WTC11 (cell line): ENCODE measurements around the gene TRIM62. TPM values are rescaled to one million over a fixed set of nuclear protein-coding genes. Genes with fewer than 3 reads are reported as not detected.

ENCODE experiments used
- ATAC-seq: fragments of 200-7000 bp; cut with Tn5 transposase; 2 replicates; pipeline ENCODE4 v1.10.0; 2021; ENCODE audit warnings: mild to moderate bottlenecking, moderate library complexity
- CTCF ChIA-PET: fragments of 300-600 bp; sonication (Branson Sonifier 250); formaldehyde crosslinking; loops from one replicate; lab custom pipeline; 2021; ENCODE audit warnings: antibody characterized with exemption; lab: Charles Lee
- POLR2A ChIA-PET: fragments of 350-600 bp; sonication (Branson Sonifier 250); formaldehyde crosslinking; loops from one replicate; lab custom pipeline; 2021; ENCODE audit warnings: antibody characterized with exemption; lab: Charles Lee
- DNase-seq: peaks from one replicate; pipeline ENCODE4 v3.0.0; 2021; ENCODE audit warnings: low spot score
- H3K27ac Mint-ChIP-seq: 2 replicates; pipeline ENCODE4 v1.8.0; 2021; ENCODE audit warnings: mixed read lengths
- H3K27me3 Mint-ChIP-seq: 2 replicates; pipeline ENCODE4 v1.8.0; 2021; ENCODE audit warnings: low read depth, mild to moderate bottlenecking, moderate library complexity, mixed read lengths
- H3K36me3 Mint-ChIP-seq: 2 replicates; pipeline ENCODE4 v1.8.0; 2021; ENCODE audit warnings: mixed read lengths
- H3K4me1 Mint-ChIP-seq: 2 replicates; pipeline ENCODE4 v1.8.0; 2022; ENCODE audit warnings: mixed read lengths
- H3K4me3 Mint-ChIP-seq: 2 replicates; pipeline ENCODE4 v1.8.0; 2021; ENCODE audit warnings: mild to moderate bottlenecking, moderate library complexity, mixed read lengths
- H3K9me3 Mint-ChIP-seq: 2 replicates; pipeline ENCODE4 v1.8.0; 2021; ENCODE audit warnings: mixed read lengths
- ELF4 ChIP-seq: sonication (generic); formaldehyde crosslinking; IDR thresholded peaks from 2 replicates; pipeline ENCODE4 v1.8.1; 2022; ENCODE audit warnings: low read depth, mild to moderate bottlenecking, moderate library complexity, missing genetic modification reagents
- FOXJ3 ChIP-seq: sonication (generic); formaldehyde crosslinking; IDR thresholded peaks from 2 replicates; pipeline ENCODE4 v1.9.0; 2021; ENCODE audit warnings: missing genetic modification reagents, mild to moderate bottlenecking, borderline replicate concordance
- GTF2I ChIP-seq: fragments of 250-450 bp; sonication (Bioruptor Pico); conservative IDR thresholded peaks from 2 replicates; pipeline ENCODE4 v1.4.0; 2021; ENCODE audit warnings: mild to moderate bottlenecking
- HMGXB4 ChIP-seq: sonication (generic); formaldehyde crosslinking; IDR thresholded peaks from 2 replicates; pipeline ENCODE4 v1.8.1; 2023; ENCODE audit warnings: mild to moderate bottlenecking, moderate library complexity, missing genetic modification reagents
- JAZF1 ChIP-seq: fragments of 250-450 bp; sonication (Bioruptor Pico); IDR thresholded peaks from 2 replicates; pipeline ENCODE4 v1.9.0; 2021; ENCODE audit warnings: moderate library complexity, mild to moderate bottlenecking, inconsistent platforms
- NFE2L1 ChIP-seq: sonication (generic); formaldehyde crosslinking; IDR thresholded peaks from 2 replicates; pipeline ENCODE4 v1.8.1; 2023; ENCODE audit warnings: missing genetic modification reagents
- PREB ChIP-seq: sonication (generic); formaldehyde crosslinking; IDR thresholded peaks from 2 replicates; pipeline ENCODE4 v1.8.1; 2022; ENCODE audit warnings: mild to moderate bottlenecking, missing genetic modification reagents, moderate library complexity, borderline replicate concordance
- SOX15 ChIP-seq: fragments of 250-450 bp; sonication (Bioruptor Pico); IDR thresholded peaks from 2 replicates; pipeline ENCODE4 v1.9.0; 2021; ENCODE audit warnings: mild to moderate bottlenecking
- USF2 ChIP-seq: sonication (generic); formaldehyde crosslinking; IDR thresholded peaks from 2 replicates; pipeline ENCODE4 v1.8.1; 2023; ENCODE audit warnings: mild to moderate bottlenecking, missing genetic modification reagents, moderate library complexity
- ZNF138 ChIP-seq: sonication (generic); formaldehyde crosslinking; conservative IDR thresholded peaks from 2 replicates; pipeline ENCODE4 v1.8.1; 2022; ENCODE audit warnings: mild to moderate bottlenecking, moderate library complexity, missing genetic modification reagents
- ZNF396 ChIP-seq: fragments of 250-450 bp; sonication (Bioruptor Pico); IDR thresholded peaks from 2 replicates; pipeline ENCODE4 v1.8.0; 2021; ENCODE audit warnings: mild to moderate bottlenecking, moderate library complexity, borderline replicate concordance
- ZNF416 ChIP-seq: fragments of 250-450 bp; sonication (Bioruptor Pico); IDR thresholded peaks from 2 replicates; pipeline ENCODE4 v1.9.0; 2021; ENCODE audit warnings: mild to moderate bottlenecking, inconsistent platforms
- total RNA-seq: library from RNA; stranded (reverse); gene quantifications from 3 replicates; pipeline ENCODE4 v1.2.3, GENCODE V29; 2021
- TF ChIP-seq, protein P1 (sequence below): sonication (generic); formaldehyde crosslinking; IDR thresholded peaks from 2 replicates; pipeline ENCODE4 v1.8.0; 2023; ENCODE audit warnings: mild to moderate bottlenecking, missing genetic modification reagents
- TF ChIP-seq, protein P2 (sequence below): fragments of 250-450 bp; sonication (Bioruptor Pico); conservative IDR thresholded peaks from 2 replicates; pipeline ENCODE4 v1.9.0; 2021; ENCODE audit warnings: mild to moderate bottlenecking

Gene TRIM62
- total RNA-seq, 1 experiment from 2014 or later: 13.6 TPM

DNA sequence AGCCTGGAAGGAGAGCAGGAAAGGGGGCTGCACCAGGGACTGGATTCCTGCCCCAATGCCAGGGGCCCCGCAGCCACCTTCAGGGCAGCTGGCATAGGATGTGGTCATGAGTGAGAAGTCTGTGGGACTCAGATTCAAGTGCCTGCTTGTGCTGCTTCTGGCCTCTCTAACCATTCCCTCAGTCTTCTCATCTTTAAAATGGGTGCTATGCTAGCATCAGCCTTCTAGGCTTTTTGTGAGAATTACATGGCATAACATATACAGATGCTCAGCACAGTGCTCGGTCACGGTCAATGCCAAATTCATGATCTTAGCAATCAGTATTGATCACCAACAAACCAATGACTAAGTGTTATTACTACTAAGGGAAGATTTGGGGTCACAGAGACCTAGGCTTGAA lies 23.5 kb downstream of the TRIM62 start (continued):
- TF ChIP-seq HMGXB4 (CRISPR knock-in tag): no peak

- ATAC-seq (no peak), DNase-seq (no peak)
- peaks cover 3% of the 10 kb centered on the region; the same call in 1 of the 2 replicates for H3K27me3 Mint-ChIP-seq
- no peaks in the 10 kb centered on the region for H3K9me3 Mint-ChIP-seq
- H3K4me3 Mint-ChIP-seq: no peak overlapping the region
- peak overlapping the region; percentile 13; the same call in 1 of the 2 replicates for H3K27ac Mint-ChIP-seq
- POLR2A ChIA-PET: no interaction called here
- TF ChIP-seq ZNF138 (no peak), GTF2I (0 out of 2 replicates have a peak, but pooled peaks have one; percentile 8)
- CTCF ChIA-PET: no interaction called here
- H3K4me1 Mint-ChIP-seq: peaks cover 36% of the 10 kb centered on the region
- peaks cover 19% of the 10 kb centered on the region for H3K36me3 Mint-ChIP-seq
Observed at GRCh38 chr1:33157131-33157530, 24.7 kb downstream of the TRIM62 start.

DNA sequence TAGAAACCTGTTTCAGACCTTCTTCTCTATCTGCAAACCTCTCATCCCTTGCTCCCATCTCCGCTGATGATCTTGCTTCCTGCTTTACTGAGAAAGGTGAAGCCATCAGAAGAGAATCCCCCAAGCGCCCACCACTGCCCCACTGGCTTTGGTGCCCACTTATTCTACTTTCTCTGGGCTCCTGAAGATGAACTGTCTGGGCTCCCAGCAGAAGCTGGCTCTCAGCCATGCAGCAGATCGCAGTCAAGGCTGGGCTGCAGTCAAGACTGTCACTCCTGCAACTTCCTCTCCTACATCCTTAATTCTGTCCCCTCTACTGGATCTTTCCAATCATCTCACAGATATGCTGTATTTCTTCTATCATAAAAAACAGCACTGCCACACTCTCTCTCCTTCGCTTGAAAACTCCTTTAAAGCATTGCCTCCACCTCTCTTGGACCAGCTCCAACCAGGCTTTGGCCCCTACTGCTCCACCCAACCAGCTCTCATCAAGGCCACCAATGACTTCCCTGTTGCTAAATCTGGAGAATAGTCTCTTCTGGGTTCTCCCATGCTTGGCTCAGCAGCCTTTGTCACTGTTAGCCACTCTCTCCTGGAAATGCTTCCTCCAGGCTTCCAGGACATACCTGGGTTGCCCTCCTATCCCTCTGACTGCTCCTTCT lies 25.8 kb downstream of the TRIM62 start:
- POLR2A ChIA-PET: no interaction called here
- TF ChIP-seq NFE2L1 (CRISPR knock-in tag) (no peak), USF2 (CRISPR knock-in tag) (no peak), ELF4 (CRISPR knock-in tag) (no peak), JAZF1 (no peak), PREB (CRISPR knock-in tag) (no peak), ZNF396 (CRISPR knock-in tag) (no peak), FOXJ3 (CRISPR knock-in tag) (no peak), SOX15 (CRISPR knock-in tag) (no peak), ZNF416 (CRISPR knock-in tag) (no peak)
- TF ChIP-seq, protein P1, sequence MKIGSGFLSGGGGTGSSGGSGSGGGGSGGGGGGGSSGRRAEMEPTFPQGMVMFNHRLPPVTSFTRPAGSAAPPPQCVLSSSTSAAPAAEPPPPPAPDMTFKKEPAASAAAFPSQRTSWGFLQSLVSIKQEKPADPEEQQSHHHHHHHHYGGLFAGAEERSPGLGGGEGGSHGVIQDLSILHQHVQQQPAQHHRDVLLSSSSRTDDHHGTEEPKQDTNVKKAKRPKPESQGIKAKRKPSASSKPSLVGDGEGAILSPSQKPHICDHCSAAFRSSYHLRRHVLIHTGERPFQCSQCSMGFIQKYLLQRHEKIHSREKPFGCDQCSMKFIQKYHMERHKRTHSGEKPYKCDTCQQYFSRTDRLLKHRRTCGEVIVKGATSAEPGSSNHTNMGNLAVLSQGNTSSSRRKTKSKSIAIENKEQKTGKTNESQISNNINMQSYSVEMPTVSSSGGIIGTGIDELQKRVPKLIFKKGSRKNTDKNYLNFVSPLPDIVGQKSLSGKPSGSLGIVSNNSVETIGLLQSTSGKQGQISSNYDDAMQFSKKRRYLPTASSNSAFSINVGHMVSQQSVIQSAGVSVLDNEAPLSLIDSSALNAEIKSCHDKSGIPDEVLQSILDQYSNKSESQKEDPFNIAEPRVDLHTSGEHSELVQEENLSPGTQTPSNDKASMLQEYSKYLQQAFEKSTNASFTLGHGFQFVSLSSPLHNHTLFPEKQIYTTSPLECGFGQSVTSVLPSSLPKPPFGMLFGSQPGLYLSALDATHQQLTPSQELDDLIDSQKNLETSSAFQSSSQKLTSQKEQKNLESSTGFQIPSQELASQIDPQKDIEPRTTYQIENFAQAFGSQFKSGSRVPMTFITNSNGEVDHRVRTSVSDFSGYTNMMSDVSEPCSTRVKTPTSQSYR (CRISPR knock-in tag): no peak
- TF ChIP-seq, protein P2, sequence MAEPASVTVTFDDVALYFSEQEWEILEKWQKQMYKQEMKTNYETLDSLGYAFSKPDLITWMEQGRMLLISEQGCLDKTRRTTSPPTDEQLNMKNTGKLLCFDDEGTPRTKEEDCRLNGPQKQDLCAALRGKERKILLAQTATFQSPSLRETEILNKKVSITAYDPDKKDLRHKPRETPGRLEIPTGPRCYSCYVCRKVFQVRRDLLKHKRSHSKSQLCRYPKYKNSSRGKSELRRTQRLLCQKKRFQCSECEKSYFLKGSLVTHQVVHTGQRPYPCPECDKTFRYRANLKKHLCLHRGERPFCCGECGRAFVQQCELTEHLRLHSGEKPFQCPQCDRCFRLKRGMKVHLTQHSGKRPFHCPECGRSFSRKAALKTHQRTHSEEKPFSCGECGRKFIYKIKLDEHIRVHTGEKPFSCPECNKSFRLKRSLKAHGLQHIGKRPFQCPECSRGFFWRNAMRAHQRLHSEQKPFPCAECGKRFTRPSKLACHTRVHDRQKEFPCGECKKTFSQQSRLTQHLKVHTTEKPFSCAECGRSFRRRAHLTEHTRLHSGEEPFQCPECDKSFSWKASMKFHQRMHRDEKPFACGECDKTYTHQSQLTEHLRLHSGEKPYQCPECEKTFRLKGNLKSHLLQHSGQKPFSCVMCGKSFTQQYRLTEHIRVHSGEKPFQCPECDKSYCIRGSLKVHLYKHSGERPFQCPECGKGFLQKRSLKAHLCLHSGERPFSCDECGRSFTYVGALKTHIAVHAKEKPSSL (CRISPR knock-in tag): no peak
- CTCF ChIA-PET: no interaction called here
- Mint-ChIP-seq H3K27ac (peak overlapping the region; percentile 43; the same call in 1 of the 2 replicates), H3K27me3 (no peaks in the 10 kb centered on the region; the same call in 1 of the 2 replicates), H3K36me3 (peaks cover 19% of the 10 kb centered on the region), H3K4me1 (peaks cover 38% of the 10 kb centered on the region), H3K4me3 (no peak overlapping the region), H3K9me3 (no peaks in the 10 kb centered on the region)
- no peak for ATAC-seq
- DNase-seq: no peak
